Stomach (tissue), 9 donors: ENCODE data around the gene MPI. TPM values are rescaled to one million over a fixed set of nuclear protein-coding genes. Genes with fewer than 3 reads are reported as not detected.
A peak's percentile ranks its signal among the peaks of the same experiment; 100 is the strongest.

Experiments used
- DNase-seq, 2 donors: peaks; one replicate each; pipeline versions ENCODE4 v3.0.0 to v3.0.0-alpha.2; 2013 to 2019
- H3K27ac ChIP-seq, 5 donors: fragments of 200-600 bp in 4 of 5; sonication (generic) in 4 of 5; one replicate each; pipeline ENCODE4 v1.5.1; 2013 to 2019; ENCODE audit warnings: mild to moderate bottlenecking in 1 of 5, moderate library complexity in 1 of 5
- H3K27me3 ChIP-seq, 3 donors: fragments of 200-600 bp; sonication (generic); one replicate each; pipeline ENCODE4 v1.5.1; 2017 to 2019; ENCODE audit warnings: mixed run types in 1 of 3
- H3K36me3 ChIP-seq, 4 donors: fragments of 200-600 bp; sonication (generic); 1 replicate in 3 of 4; 2 replicates in 1 of 4; pipeline ENCODE4 v1.5.1; 2016 to 2019
- H3K4me1 ChIP-seq, 4 donors: fragments of 200-600 bp; sonication (generic); one replicate each; pipeline ENCODE4 v1.5.1; 2016 to 2019
- H3K4me3 ChIP-seq, 4 donors: fragments of 200-600 bp; sonication (generic) in 3 of 4; one replicate each; pipeline ENCODE4 v1.5.1; 2016 to 2019; ENCODE audit warnings: mild to moderate bottlenecking in 1 of 4
- H3K9me3 ChIP-seq, 4 donors: fragments of 200-600 bp; sonication (generic); one replicate each; pipeline ENCODE4 v1.5.1; 2016 to 2019
- CTCF ChIP-seq, 7 experiments: fragments of 450-650 bp in 4 of 7; fragments of 200-600 bp in 3 of 7; sonication (generic) in 3 of 7; IDR thresholded peaks; one replicate each; pipeline ENCODE4 v1.5.1; 2016 to 2019; ENCODE audit warnings: antibody characterized with exemption in 7 of 7, control low read depth in 2 of 7, mild to moderate bottlenecking in 1 of 7
- EP300 ChIP-seq: sonication (generic); formaldehyde crosslinking; IDR thresholded peaks from one replicate; pipeline ENCODE4 v1.6.1; 2017; ENCODE audit warnings: antibody characterized with exemption
- POLR2A ChIP-seq, 4 donors: fragments of 450-650 bp; IDR thresholded peaks; one replicate each; pipeline ENCODE4 v1.6.1; 2016; ENCODE audit warnings: antibody characterized with exemption in 4 of 4, control low read depth in 2 of 4, mild to moderate bottlenecking in 1 of 4, moderate library complexity in 1 of 4
- POLR2AphosphoS5 ChIP-seq, 3 donors: sonication (generic); formaldehyde crosslinking; IDR thresholded peaks; one replicate each; pipeline ENCODE4 v1.6.1; 2016; ENCODE audit warnings: antibody characterized with exemption in 3 of 3
- WGBS, 5 donors: extraction: QIAGEN DNeasy Blood & Tissue Kit in 3 of 5; methylation state at CpG; one replicate each; pipeline versions ENCODE4 v1.1.5 to v1.1.7; 2013 to 2018; 5-methylcytosine and 5-hydroxymethylcytosine counted together
- intact Hi-C: fragments of 100-400 bp; cut with DNase I; formaldehyde crosslinking; loops from one replicate; pipeline ENCODE4 v1.15.1; 2023; ENCODE audit warnings: low total_unique reads
- polyA plus RNA-seq, 3 donors: library from polyadenylated mRNA; stranded (reverse); fragments of 200-250 nt; gene quantifications; one replicate each; pipeline ENCODE4 v1.2.3, GENCODE V29; 2013
- total RNA-seq, 5 donors: library from RNA; depleted of rRNA; stranded (reverse); fragments of >200 nt; gene quantifications; one replicate each; pipeline versions ENCODE4 v1.1.0 to v1.2.3, GENCODE V29; 2014 to 2016
- donor health status: healthy with polysubstance abuse.
- donor health status: Bipolar disorder and iron deficiency.
- donor health status: healthy.

MPI gene
- total and polyA plus RNA-seq, 8 donors: 17.0 to 35.7 (median 20.4) TPM

GRCh38 chr15:74844319-74845207, 45.3 kb upstream of the MPI start:
- peak overlapping the region in 4 of 5 donors; percentile 8 to 91 (median 70) for H3K27ac ChIP-seq
- H3K36me3 ChIP-seq: peaks cover 27 to 76% (median 69%) of the 10 kb centered on the region in 4 donors
- intact Hi-C loops: loop anchor here (10.0 kb wide), 1 partner anchor 50 kb away; the partner anchor contains the start of gene MPI
- WGBS, 5 donors: 68 to 76% (median 71%) methylated on average over 12 of the region's 12 CpGs
- DNase-seq: no peak
- H3K4me3 ChIP-seq: no peak overlapping the region
- peaks cover 22 to 60% (median 38%) of the 10 kb centered on the region in 4 donors for H3K4me1 ChIP-seq
- no peaks in the 10 kb centered on the region for H3K27me3 ChIP-seq
- no peak for TF ChIP-seq POLR2AphosphoS5 (IDR thresholded peaks at IDR 0.05)
- no peak for TF ChIP-seq POLR2A (IDR thresholded peaks at IDR 0.05)
- TF ChIP-seq CTCF (IDR thresholded peaks at IDR 0.05): no peak
- no peak for TF ChIP-seq EP300
- H3K9me3 ChIP-seq: no peaks in the 10 kb centered on the region

- Histone ChIP-seq H3K27ac (peak overlapping the region in 3 of 5 donors; percentile 8 to 53 (median 36)), H3K27me3 (no peaks in the 10 kb centered on the region), H3K4me3 (no peak overlapping the region), H3K4me1 (peaks cover 22 to 57% (median 37%) of the 10 kb centered on the region in 4 donors), H3K36me3 (peaks cover 33 to 76% (median 69%) of the 10 kb centered on the region in 4 donors), H3K9me3 (no peaks in the 10 kb centered on the region)
- TF ChIP-seq POLR2A (IDR thresholded peaks at IDR 0.05) (no peak), EP300 (no peak), CTCF (IDR thresholded peaks at IDR 0.05) (no peak), POLR2AphosphoS5 (IDR thresholded peaks at IDR 0.05) (no peak)
- intact Hi-C loops: loop anchor here (10.0 kb wide), 1 partner anchor 50 kb away; the partner anchor contains the start of gene MPI
- WGBS, 5 donors: 52 to 74% (median 72%) methylated on average over 5 of the region's 5 CpGs
- DNase-seq: no peak
These were observed 44.7 kb upstream of the MPI start for GRCh38 chr15:74845208-74845568.

- H3K36me3 ChIP-seq: peaks cover 37 to 76% (median 69%) of the 10 kb centered on the region in 4 donors
- WGBS, 5 donors: 75 to 89% (median 81%) methylated on average over 4 of the region's 4 CpGs
- H3K9me3 ChIP-seq: no peaks in the 10 kb centered on the region
- no peaks in the 10 kb centered on the region for H3K27me3 ChIP-seq
- H3K4me3 ChIP-seq: no peak overlapping the region
- intact Hi-C loops: loop anchor here (10.0 kb wide), 1 partner anchor 49 kb away; the partner anchor contains the start of gene MPI
- TF ChIP-seq POLR2A (IDR thresholded peaks at IDR 0.05): no peak
- TF ChIP-seq CTCF (IDR thresholded peaks at IDR 0.05): no peak
- no peak for TF ChIP-seq POLR2AphosphoS5 (IDR thresholded peaks at IDR 0.05)
- TF ChIP-seq EP300: no peak
- no peak for DNase-seq
- peak overlapping the region in 3 of 5 donors; percentile 5 to 53 (median 36) for H3K27ac ChIP-seq
- H3K4me1 ChIP-seq: peaks cover 22 to 53% (median 35%) of the 10 kb centered on the region in 4 donors
These were observed 44.3 kb upstream of the MPI start for GRCh38 chr15:74845581-74845980.

GRCh38 chr15:74847432-74847831, 42.4 kb upstream of the MPI start:
- Histone ChIP-seq H3K4me3 (no peak overlapping the region), H3K9me3 (no peaks in the 10 kb centered on the region), H3K4me1 (peaks cover 11 to 34% (median 21%) of the 10 kb centered on the region in 4 donors), H3K27ac (no peak overlapping the region), H3K27me3 (no peaks in the 10 kb centered on the region), H3K36me3 (peaks cover 55 to 83% (median 81%) of the 10 kb centered on the region in 4 donors)
- 34 to 62% (median 41%) methylated on average over 3 of the region's 3 CpGs for WGBS, 5 donors
- no peak for TF ChIP-seq EP300
- TF ChIP-seq POLR2A (IDR thresholded peaks at IDR 0.05): no peak
- no peak for TF ChIP-seq POLR2AphosphoS5 (IDR thresholded peaks at IDR 0.05)
- no peak for TF ChIP-seq CTCF (IDR thresholded peaks at IDR 0.05)
- intact Hi-C loops: loop anchor here (10.0 kb wide), 1 partner anchor 47 kb away; the partner anchor contains the start of gene MPI
- DNase-seq: peak in 1 of 2 donors; percentile 59
